Activated naive CD4-positive, alpha-beta T cell treated with anti-CD3 and anti-CD28 coated beads for 36 hours (primary cell): ENCODE results near the gene AEBP1. TPM values are rescaled to one million over a fixed set of nuclear protein-coding genes. Genes with fewer than 3 reads are reported as not detected.
"Not testable (repeated sequence)": the region's sequence is repeated elsewhere in the genome, so short reads cannot be mapped to it uniquely, and the experiment has no call there.

Source experiments
- CTCF ChIA-PET: fragments of 350-600 bp; sonication (Branson Sonifier 250); formaldehyde crosslinking; loops from one replicate; lab custom pipeline; 2021; ENCODE audit warnings: antibody characterized with exemption; lab: Charles Lee
- DNase-seq: peaks from one replicate; pipeline ENCODE4 v3.0.0-alpha.2; 2020
- H3K27ac Mint-ChIP-seq: one replicate; pipeline ENCODE4 v1.8.0; 2021; ENCODE audit warnings: mild to moderate bottlenecking, mixed read lengths
- H3K27me3 Mint-ChIP-seq: one replicate; pipeline ENCODE4 v1.8.0; 2021; ENCODE audit warnings: low read depth, mixed read lengths
- H3K36me3 Mint-ChIP-seq: one replicate; pipeline ENCODE4 v1.8.0; 2021; ENCODE audit warnings: low read depth, mixed read lengths
- H3K4me1 Mint-ChIP-seq: one replicate; pipeline ENCODE4 v1.8.0; 2021; ENCODE audit warnings: low read depth, mixed read lengths
- H3K4me3 Mint-ChIP-seq: one replicate; pipeline ENCODE4 v1.8.0; 2021; ENCODE audit warnings: mild to moderate bottlenecking, moderate library complexity, mixed read lengths
- H3K9me3 Mint-ChIP-seq: one replicate; pipeline ENCODE4 v1.8.0; 2021; ENCODE audit warnings: mixed read lengths
- intact Hi-C: fragments of 100-400 bp; cut with micrococcal nuclease; formaldehyde crosslinking; loops from one replicate; pipeline ENCODE4 v1.15.1; 2023
- total RNA-seq, 2 experiments: library from RNA; stranded (reverse); gene quantifications; one replicate each; pipeline ENCODE4 v1.2.3, GENCODE V29; 2021

The AEBP1 gene
- total RNA-seq, 2 experiments from 2014 or later = 10.1 to 10.8 TPM

DNA sequence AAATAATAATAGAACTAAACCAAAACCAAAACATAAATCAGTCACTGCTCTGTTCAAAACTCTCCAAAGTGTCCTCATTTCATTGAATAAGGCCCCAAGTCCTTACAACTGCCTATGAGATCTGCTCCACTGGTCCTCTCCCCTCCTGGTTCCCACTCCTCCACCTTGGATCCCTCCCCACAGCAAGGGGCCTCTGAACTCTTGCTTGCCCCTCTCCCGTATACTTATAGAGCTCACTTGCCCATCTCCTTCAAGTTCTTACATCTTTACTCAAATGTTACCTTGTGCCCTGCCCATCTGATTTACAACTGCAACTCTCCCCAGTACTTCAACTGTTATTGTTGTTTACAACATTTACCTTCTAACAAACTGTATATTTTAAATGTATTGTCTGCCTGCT, 18.4 kb downstream of the AEBP1 start:
- intact Hi-C loops = loop anchor here (2.0 to 10.0 kb wide), 2 partner anchors 78 to 342 kb away; partner anchors contain the start of gene DBNL
- CTCF ChIA-PET = no interaction called here
- no peak for DNase-seq
- Mint-ChIP-seq H3K27ac (peak overlapping the region; percentile 74), H3K4me3 (peak overlapping the region; percentile 88), H3K9me3 (no peaks in the 10 kb centered on the region), H3K27me3 (no peaks in the 10 kb centered on the region), H3K4me1 (peaks cover 46% of the 10 kb centered on the region), H3K36me3 (peaks cover 32% of the 10 kb centered on the region)

DNA sequence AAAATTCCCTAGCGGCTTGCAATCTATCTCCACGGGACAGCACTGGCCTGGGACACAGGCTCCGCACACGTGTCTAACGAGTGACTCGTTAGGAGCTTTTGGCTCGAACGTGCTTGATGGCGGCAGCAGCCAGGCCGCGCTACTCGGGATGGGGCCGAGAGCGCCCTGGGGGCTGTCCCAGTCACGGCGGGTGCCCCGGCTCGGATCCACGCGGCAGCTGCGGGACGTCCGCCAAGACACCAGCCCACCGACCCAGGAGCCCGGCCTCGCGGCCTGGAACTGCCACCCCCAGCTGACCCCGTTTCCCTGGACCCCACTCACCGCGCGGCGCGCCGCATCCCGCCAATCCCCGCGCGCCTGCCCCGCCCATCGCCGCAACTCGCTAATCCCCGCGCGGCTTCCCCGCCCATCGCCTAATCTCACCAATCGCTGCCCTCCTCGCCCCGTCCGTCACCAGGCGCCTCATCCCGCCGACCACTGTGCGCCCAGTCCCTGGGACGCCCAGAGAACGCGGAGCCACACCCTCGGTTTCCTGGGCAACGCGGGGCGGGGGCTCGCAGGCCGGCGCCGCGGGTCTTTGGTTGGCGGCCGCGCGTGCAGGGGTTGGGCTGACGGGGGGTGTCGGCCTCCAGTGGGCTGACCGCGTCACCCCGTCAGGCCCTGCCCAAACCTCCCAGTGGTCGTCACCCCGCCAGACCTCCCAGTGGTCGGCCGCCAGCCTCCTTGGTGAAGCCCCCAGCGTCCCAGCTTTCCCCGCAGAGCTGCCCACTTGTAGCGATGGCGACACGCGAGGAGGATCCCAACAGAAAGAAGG, 19.3 kb downstream of the AEBP1 start, which contains the start of gene POLD2:
TSS of gene POLD2 (minus strand) at position 359 of the 814 bp plus-strand sequence. CDS start 1,495 bp downstream, outside the sequence.
- H3K9me3 Mint-ChIP-seq = no peaks in the 10 kb centered on the region
- no peaks in the 10 kb centered on the region for H3K27me3 Mint-ChIP-seq
- CTCF ChIA-PET = interaction anchor here (1.2 to 1.8 kb wide), 2 partner anchors 42 to 82 kb away, joined by 3 to 7 read pairs; no protein-coding TSS in a partner anchor
- H3K27ac Mint-ChIP-seq = peak within 1 kb of the TSS; percentile 74
- H3K4me3 Mint-ChIP-seq = peak within 1 kb of the TSS; percentile 88
- intact Hi-C loops = loop anchor here (1.0 to 10.0 kb wide), 7 partner anchors 23 to 341 kb away; partner anchors contain the start of genes DBNL, UBE2D4 and YKT6
- peak; percentile 98 for DNase-seq
- H3K4me1 Mint-ChIP-seq = peaks cover 43% of the 10 kb centered on the region
- H3K36me3 Mint-ChIP-seq = peaks cover 27% of the 10 kb centered on the region

DNA sequence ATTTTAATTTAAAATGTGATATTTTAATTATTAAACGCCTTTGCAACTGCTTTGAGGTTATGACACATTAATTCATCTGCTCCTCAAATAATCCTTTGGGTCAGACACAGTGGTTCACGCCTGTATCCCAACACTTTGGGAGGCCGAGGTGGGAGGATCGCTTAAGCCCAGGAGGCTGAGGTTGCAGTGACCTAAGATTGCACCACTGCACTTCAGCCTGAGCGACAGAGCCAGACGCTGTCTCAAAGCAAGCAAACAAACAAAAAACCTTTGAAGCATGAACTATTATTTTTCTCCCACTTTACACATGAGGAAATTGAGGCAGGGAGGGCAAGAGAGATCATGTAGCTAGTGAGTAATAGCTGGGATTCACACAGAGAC, 20.7 kb downstream of the AEBP1 start:
- intact Hi-C loops = loop anchor here (10.0 kb wide), 1 partner anchor 340 kb away; no protein-coding TSS in a partner anchor
- Mint-ChIP-seq H3K27me3 (no peaks in the 10 kb centered on the region), H3K36me3 (peaks cover 19% of the 10 kb centered on the region), H3K27ac (no peak overlapping the region), H3K4me1 (peaks cover 34% of the 10 kb centered on the region), H3K4me3 (peak overlapping the region; percentile 22), H3K9me3 (no peaks in the 10 kb centered on the region)
- DNase-seq = no peak
- CTCF ChIA-PET = interaction anchor here (1.8 kb wide), 1 partner anchor 44 kb away, joined by 7 read pairs; no protein-coding TSS in a partner anchor

DNA sequence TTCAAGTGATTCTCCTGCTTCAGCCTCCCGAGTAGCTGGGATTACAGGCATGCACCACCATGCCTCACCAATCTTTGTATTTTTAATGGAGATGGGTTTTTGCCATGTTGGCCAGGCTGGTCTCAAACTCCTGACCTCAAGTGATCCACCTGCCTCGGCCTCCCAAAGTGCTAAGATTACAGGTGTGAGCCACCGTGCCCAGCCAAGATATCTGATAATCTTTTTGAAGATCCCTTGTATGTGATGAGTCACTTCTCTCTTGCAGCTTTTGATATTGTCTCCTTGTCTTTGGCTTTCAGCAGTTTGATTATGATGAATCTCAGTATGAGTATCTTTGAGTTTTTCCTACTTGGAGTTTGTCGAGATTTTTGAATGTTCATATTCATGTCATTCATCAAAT, 22.4 kb downstream of the AEBP1 start:
- H3K36me3 Mint-ChIP-seq, H3K27ac Mint-ChIP-seq, H3K9me3 Mint-ChIP-seq, DNase-seq, CTCF ChIA-PET, H3K27me3 Mint-ChIP-seq, H3K4me3 Mint-ChIP-seq: not testable (repeated sequence)
- intact Hi-C loops = loop anchor here (10.0 kb wide), 1 partner anchor 338 kb away; no protein-coding TSS in a partner anchor
- peaks cover 16% of the 10 kb centered on the region for H3K4me1 Mint-ChIP-seq

DNA sequence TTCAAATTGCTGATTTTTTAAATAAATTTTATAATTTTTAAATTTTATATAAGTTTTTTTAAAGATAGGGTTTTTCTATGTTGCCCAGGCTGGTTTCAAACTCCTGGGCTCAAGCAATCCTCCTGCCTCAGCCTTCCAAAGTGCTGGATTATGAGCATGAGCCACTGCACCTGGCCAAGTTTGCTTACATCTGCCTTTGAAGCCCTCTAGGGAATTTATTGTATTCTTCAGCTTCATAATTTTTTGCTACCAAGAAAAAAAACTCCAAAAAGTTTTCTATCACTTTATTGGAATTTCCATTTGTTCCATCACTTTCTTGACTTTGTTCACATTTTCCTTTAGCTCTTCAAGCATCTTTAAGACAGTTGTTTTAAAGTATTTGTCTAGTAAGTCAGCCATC, 23.0 kb downstream of the AEBP1 start:
- H3K4me3 Mint-ChIP-seq = no peak overlapping the region
- no peak overlapping the region for H3K27ac Mint-ChIP-seq
- no peak for DNase-seq
- CTCF ChIA-PET = interaction anchor here (0.7 to 0.8 kb wide), 2 partner anchors 42 to 69 kb away, joined by 3 read pairs; no protein-coding TSS in a partner anchor
- peaks cover 4% of the 10 kb centered on the region for H3K36me3 Mint-ChIP-seq
- H3K27me3 Mint-ChIP-seq = no peaks in the 10 kb centered on the region
- H3K4me1 Mint-ChIP-seq = peaks cover 10% of the 10 kb centered on the region
- intact Hi-C loops = loop anchor here (10.0 kb wide), 1 partner anchor 338 kb away; no protein-coding TSS in a partner anchor
- no peaks in the 10 kb centered on the region for H3K9me3 Mint-ChIP-seq

DNA sequence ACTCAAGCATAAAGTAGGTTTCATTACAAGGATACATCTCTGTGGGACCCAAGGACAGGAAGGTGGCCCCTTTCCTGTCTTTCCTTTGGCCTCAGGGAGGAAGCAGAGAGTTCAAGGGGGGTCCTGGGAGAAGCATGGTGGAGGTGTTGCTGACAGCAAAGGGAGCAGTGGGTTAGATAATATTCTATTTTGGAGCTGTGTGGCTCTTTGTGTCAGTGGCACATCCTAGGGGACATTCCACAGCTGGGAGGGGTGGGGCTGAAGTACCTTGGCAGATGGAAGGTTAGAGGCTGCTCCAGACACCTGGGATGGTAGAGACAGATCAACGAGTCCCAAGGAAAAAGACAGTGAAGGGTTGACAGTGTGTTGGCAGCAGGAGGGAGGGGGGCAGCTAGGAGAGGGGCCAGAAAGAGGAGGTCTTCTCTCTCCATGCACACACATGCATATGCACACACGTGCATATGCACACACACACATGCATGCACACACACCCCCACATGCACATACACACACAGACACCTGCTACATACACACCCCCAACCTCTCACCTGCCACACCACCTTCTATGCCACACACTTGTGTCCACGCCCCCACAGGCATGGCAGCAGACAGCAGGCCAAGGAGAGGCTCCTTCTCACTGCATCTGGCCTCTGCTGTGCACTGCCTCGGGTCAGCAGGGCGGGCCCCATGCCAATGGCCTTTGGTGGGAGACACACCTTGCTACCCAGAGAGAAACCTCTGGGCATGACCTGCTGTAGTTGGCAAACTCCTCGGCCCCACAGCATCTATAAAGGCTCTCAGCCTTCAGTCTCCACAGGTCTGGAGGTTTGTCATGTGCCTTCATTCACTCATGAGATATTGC, 24.8 kb downstream of the AEBP1 start:
- H3K4me1 Mint-ChIP-seq = peaks cover 3% of the 10 kb centered on the region
- H3K4me3 Mint-ChIP-seq = no peak overlapping the region
- CTCF ChIA-PET = interaction anchor here (0.7 kb wide), 1 partner anchor 9 kb away, joined by 3 read pairs; no protein-coding TSS in a partner anchor
- H3K9me3 Mint-ChIP-seq = no peaks in the 10 kb centered on the region
- no peak overlapping the region for H3K27ac Mint-ChIP-seq
- H3K36me3 Mint-ChIP-seq = no peaks in the 10 kb centered on the region
- H3K27me3 Mint-ChIP-seq = no peaks in the 10 kb centered on the region
- intact Hi-C loops = loop anchor here (10.0 kb wide), 1 partner anchor 336 kb away; no protein-coding TSS in a partner anchor
- no peak for DNase-seq

DNA sequence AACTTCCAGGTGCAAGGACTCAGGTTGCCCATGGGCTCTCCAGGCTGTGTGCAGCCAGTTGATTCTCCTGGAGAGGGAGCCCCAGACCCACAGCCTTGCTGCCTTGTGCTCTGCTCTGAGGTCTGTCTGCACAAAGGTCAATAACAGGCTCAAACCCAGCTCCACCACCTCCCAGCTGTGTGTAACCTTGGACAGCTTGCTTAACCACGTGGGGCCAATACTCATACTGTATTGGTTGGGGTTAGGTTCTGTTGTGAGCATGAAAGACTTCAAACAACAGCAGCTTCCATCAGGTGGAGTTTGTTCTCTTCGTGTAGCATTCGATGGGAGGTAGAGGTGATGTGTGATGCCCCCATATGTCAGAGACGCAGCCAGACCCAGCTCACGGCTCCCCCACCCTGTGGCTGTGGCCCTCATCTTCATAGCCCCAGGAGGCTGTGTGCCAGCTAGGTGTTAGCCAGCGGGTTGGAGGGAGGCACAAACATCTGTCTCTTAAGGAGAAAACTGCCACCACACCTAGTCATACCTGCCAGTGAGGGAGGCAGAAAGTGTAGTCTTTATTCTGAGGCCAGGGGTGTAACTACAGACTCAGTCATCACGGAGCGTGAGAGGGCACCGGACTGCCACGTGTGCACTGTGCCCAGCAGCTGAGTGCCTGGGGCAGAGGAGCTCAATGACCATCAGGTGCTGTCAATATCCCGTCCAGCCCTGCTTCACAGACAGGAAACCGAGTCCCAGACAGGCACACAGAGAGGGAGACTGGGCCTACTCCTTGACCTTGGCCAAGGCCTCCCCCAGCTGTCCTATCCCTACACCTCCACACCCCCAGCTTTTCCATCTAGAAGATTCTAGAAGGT, 27.3 kb downstream of the AEBP1 start:
- no peaks in the 10 kb centered on the region for H3K9me3 Mint-ChIP-seq
- no peaks in the 10 kb centered on the region for H3K36me3 Mint-ChIP-seq
- CTCF ChIA-PET = interaction anchor here (0.6 to 1.1 kb wide), 2 partner anchors 27 to 434 kb away, joined by 3 read pairs; no protein-coding TSS in a partner anchor
- no peak overlapping the region for H3K4me3 Mint-ChIP-seq
- H3K27ac Mint-ChIP-seq = no peak overlapping the region
- H3K27me3 Mint-ChIP-seq = no peaks in the 10 kb centered on the region
- intact Hi-C loops = no loop called here
- DNase-seq = no peak
- H3K4me1 Mint-ChIP-seq = no peaks in the 10 kb centered on the region

DNA sequence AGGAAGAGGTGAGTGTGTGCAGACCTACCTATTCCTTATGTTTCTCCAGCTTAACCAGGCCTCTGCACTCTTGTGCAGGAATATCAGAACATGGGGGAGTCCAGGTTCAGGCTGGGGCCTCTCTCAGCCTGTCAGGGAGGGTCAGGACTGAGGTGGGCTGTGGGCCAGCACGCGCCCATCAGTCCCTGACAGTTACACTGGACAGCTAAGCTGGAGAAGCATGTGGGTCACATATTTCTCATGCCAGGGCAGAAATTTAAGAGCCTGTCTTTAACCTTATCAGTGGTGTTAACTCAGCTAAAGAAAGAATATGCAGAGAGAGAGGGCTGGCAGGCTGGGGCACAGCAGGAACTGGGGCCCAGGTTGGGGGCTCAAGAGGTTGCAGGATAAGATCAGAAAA, 27.9 kb downstream of the AEBP1 start:
- Mint-ChIP-seq H3K4me3 (no peak overlapping the region), H3K27me3 (no peaks in the 10 kb centered on the region), H3K36me3 (no peaks in the 10 kb centered on the region), H3K4me1 (no peaks in the 10 kb centered on the region), H3K27ac (no peak overlapping the region), H3K9me3 (no peaks in the 10 kb centered on the region)
- CTCF ChIA-PET = interaction anchor here (1.1 kb wide), 1 partner anchor 27 kb away, joined by 3 read pairs; no protein-coding TSS in a partner anchor
- intact Hi-C loops = no loop called here
- DNase-seq = no peak

DNA sequence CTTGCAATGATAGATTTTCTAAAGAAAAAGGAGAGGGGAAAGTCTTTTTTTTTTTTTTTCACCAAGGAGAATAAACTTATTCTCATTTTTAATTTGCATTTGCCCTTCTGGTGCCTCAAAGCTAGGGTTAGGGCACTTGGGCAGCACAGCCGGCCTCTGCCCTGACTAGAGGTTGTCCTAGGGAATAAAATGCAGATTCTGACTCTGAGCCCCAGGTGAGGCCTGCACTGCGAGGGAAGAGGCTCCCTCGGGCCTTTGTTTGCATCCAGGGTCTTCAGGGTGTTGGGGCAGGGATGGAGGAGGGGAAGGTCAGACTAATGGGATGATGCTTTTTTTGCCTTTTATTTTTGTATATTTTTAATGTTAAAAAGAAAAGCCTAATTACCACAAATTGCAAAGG, 29.1 kb downstream of the AEBP1 start:
- CTCF ChIA-PET = no interaction called here
- H3K27ac Mint-ChIP-seq = no peak overlapping the region
- no peaks in the 10 kb centered on the region for H3K36me3 Mint-ChIP-seq
- no peak overlapping the region for H3K4me3 Mint-ChIP-seq
- no peaks in the 10 kb centered on the region for H3K4me1 Mint-ChIP-seq
- H3K9me3 Mint-ChIP-seq = no peaks in the 10 kb centered on the region
- no peak for DNase-seq
- intact Hi-C loops = no loop called here
- H3K27me3 Mint-ChIP-seq = no peaks in the 10 kb centered on the region

DNA sequence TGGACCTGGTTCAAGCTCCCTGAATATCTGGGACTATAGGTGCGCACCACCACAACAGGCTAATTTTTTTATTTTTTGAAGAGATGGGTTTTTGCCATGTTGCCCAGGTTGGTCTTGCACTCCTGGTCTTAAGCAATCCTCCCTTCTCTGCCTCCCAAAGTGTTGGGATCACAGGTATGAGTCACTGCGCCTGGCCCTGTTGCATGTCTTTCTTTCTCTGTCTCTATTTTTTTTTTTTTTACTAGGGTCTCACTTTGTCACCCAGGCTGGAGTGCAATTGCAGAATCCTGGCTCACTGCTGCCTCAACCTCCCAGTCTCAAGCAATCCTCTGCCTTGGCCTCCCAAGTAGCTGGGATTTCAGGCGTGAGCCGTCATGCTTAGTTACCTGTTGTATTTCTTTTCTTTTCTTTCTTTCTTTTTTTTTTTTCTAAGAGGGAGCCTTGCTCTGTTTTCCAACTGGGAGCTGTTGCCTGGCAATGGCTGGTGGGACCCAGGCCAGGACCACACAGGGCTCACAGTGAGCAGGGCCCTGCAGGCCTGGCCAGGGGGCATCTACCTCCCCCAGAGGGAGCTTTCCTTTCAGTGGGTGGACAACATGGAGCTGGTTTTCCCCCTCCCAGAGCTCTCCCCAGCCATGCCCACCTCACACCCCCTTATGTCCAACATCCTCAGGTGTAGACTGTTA, 30.9 kb downstream of the AEBP1 start:
- CTCF ChIA-PET = interaction anchor here (0.5 kb wide), 1 partner anchor 83 kb away, joined by 3 read pairs; no protein-coding TSS in a partner anchor
- Mint-ChIP-seq H3K27me3 (no peaks in the 10 kb centered on the region), H3K9me3 (no peaks in the 10 kb centered on the region), H3K4me1 (no peaks in the 10 kb centered on the region), H3K4me3 (no peak overlapping the region), H3K27ac (no peak overlapping the region), H3K36me3 (no peaks in the 10 kb centered on the region)
- intact Hi-C loops = no loop called here
- DNase-seq = no peak

DNA sequence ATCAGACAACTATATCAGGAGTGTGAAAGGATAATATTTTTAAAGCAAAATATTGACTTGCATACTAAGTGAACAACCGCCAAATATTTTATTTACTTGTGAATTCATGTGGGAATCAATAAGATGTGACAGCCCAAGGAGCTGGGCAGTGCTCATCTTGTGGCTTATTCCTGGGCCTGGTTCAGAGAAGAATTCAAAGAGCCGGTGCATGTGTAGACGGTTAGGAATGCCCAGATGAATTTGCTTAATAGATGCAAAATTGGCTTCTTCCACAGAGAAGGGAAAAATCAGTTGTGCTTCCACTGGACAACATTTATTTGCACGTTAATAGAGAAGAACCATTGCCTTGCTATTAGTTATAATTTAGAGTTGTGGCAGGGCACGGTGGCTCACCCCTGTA, 32.6 kb downstream of the AEBP1 start:
- CTCF ChIA-PET = no interaction called here
- no peak overlapping the region for H3K27ac Mint-ChIP-seq

More for the DNA sequence above, 32.6 kb downstream of the AEBP1 start:
- no peak overlapping the region for H3K4me3 Mint-ChIP-seq
- DNase-seq = no peak
- intact Hi-C loops = no loop called here
- H3K36me3 Mint-ChIP-seq = no peaks in the 10 kb centered on the region
- H3K27me3 Mint-ChIP-seq = no peaks in the 10 kb centered on the region
- no peaks in the 10 kb centered on the region for H3K4me1 Mint-ChIP-seq
- H3K9me3 Mint-ChIP-seq = no peaks in the 10 kb centered on the region
